Panc1 (cell line): ENCODE results near the gene RASGRP3.

ENCODE experiments used
- POLR2AphosphoS5 ChIP-seq: IDR thresholded peaks from 2 replicates; pipeline ENCODE4 v1.6.1; 2012; ENCODE audit warnings: mild to moderate bottlenecking, low read depth, low read length, moderate library complexity
- REST ChIP-seq, 2 experiments: IDR thresholded peaks; 2 replicates each; pipeline ENCODE4 v1.6.1; 2011 to 2012; ENCODE audit warnings: low read depth in 2 of 2, control low read depth in 1 of 2, low read length in 1 of 2, mild to moderate bottlenecking in 1 of 2, moderate library complexity in 1 of 2; ENCODE audit not compliant: insufficient read depth in 1 of 2
- TF ChIP-seq, protein P1 (sequence below): fragments of 450-650 bp; IDR thresholded peaks from 2 replicates; pipeline ENCODE4 v1.5.1; 2017; ENCODE audit warnings: mild to moderate bottlenecking

DNA sequence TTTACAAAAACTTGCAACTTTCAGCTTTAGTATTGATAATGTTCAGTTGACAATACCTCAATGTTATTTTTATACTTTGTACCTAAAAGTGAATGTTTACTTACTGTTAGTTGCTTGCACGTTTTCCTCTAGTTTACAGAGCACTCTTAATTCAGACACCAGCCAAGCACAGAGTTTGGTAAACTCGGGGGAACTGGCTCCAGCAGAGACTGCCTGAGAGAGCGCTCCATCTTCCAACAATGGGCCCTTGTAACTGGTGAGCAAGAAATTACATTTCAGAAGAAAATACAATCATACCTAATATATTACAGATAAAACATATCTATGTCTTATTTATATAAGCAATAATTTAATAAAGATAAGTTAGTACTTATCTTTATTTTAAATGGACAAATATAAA is 118.9 kb downstream of the RASGRP3 start:
- TF ChIP-seq POLR2AphosphoS5 (no peak), REST (IDR thresholded peaks at IDR 0.05; ENCODE audit: insufficient read depth in 1 of 2, low read depth in 2 of 2, low read length in 1 of 2) (no peak)
- TF ChIP-seq, protein P1, sequence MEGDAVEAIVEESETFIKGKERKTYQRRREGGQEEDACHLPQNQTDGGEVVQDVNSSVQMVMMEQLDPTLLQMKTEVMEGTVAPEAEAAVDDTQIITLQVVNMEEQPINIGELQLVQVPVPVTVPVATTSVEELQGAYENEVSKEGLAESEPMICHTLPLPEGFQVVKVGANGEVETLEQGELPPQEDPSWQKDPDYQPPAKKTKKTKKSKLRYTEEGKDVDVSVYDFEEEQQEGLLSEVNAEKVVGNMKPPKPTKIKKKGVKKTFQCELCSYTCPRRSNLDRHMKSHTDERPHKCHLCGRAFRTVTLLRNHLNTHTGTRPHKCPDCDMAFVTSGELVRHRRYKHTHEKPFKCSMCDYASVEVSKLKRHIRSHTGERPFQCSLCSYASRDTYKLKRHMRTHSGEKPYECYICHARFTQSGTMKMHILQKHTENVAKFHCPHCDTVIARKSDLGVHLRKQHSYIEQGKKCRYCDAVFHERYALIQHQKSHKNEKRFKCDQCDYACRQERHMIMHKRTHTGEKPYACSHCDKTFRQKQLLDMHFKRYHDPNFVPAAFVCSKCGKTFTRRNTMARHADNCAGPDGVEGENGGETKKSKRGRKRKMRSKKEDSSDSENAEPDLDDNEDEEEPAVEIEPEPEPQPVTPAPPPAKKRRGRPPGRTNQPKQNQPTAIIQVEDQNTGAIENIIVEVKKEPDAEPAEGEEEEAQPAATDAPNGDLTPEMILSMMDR = no peak
